COLO668 (cell line): ENCODE measurements around the gene TOM1L2.
A peak's percentile ranks its signal among the peaks of the same experiment; 100 is the strongest.

ENCODE experiments used
- DNase-seq: peaks from one replicate; lab custom pipeline; 2025; ENCODE audit not compliant: unreplicated experiment; lab: John Stamatoyannopoulos, UW

The TOM1L2 gene

DNA sequence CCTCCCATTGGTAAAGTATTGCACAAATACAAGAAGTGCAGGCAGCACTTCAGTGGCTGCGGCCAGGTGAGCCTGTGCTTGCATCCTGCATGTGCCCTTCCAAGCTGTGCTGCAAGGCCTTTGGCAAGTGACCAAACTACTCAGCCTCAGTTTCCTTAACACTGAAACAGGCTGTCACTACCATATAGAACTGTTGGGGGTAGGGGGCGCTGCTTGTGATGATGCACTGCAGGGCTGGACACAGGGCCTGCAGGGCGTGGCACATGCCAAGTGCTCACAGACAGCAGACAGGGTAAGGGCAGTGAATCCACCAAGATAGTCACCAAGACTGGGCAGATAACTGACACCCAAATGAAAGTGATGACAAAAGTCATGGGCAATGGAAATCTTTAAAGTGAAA lies 69.8 kb downstream of the TOM1L2 start:
- DNase-seq: no peak

DNA sequence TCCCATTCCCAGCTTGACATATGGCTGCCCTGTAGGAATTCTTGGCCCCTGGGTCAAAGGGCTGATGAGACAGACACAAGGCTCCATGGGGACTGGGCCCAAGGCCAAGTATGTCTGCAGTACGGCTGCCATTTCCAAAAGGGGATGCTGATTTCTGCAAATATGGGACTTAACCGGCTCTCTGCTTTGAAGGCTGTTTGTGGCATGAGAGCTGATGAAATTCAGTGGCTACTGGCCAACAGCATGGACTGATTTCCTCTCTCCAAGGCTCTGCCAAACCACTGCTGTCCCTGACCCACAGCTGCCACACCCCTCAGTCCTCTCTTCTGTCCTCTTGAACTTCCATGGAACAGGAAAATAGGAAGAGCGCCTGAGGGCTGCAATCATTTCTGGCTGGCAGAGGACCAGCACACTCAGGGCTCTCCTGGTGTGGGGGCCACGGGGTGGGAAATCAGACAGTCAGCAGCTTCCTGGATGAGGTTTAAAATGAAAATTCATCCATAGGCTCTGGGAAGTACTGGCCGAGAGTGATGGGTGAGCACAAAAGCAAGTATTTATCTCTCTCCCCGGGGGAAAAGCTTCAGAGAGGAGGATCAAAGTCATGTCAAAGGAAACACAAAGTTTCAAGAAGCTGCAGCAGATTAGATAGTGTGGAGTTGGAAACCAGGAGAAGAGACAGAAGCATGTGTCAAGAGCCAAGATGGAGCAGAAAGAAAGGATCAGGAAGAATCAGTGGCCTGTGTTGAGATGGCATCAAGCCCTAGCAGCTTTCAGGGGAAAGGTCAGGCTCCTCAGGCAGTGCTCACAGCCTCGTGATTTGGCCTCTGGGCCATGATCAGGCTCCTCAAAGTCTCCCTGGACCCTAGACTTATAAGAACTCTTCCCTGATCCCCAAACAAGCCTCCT lies 71.3 kb downstream of the TOM1L2 start:
- no peak for DNase-seq

DNA sequence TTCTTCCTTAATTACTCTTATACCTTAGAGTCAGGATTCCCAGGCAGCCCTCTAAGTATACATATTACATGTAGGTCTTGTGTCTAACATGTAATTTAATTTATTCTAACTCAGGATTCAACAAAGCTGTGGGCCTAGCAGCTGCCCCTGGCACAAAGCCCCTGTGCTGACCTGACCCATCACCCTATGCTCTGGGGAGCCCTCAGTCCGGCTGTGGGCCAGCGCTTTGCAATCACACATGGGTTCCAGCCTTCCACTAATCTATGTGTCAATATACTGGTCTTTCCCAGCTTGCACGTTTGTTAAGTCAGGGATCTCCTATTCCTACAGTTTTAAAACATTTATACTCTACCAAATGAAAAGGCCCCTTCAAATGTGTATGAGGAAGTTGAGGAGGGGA lies 72.7 kb downstream of the TOM1L2 start:
- DNase-seq: no peak

DNA sequence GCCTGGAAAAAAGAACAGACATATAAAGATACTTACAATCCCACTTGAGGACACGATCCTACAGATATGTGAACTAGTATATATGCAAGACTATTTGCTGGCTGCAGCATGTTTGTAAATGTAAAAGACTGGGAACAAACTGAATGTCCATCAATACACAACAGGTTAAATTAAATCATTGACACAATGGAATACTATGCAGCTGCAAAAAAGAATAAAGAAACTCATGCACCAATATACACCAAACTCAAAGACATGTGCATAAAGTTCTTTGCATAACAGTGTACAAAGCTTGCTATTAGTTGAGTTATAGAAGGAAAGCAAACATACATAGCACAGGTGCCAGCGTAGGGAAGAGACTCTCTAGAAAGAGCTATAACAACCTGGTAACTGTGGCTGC lies 73.5 kb downstream of the TOM1L2 start:
- no peak for DNase-seq

DNA sequence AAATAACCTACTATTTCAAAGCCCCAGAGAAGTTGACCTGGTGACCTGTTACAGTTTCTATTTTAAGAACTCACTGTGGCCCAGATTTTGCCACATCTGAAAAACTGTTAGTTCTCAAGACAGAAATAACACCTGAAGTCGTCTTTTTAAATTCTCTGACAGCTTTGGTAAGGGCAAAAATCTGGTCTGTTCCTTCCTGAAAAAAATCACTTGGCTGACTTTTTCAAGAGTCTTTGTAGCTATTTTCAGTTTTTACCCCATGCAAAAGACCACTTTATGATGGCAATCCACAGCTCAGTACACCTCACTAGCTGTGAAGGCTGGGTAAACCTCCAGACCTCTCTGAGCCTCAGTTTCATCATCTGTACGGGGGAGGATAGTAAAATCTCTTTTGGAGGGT lies 74.8 kb downstream of the TOM1L2 start:
- no peak for DNase-seq

DNA sequence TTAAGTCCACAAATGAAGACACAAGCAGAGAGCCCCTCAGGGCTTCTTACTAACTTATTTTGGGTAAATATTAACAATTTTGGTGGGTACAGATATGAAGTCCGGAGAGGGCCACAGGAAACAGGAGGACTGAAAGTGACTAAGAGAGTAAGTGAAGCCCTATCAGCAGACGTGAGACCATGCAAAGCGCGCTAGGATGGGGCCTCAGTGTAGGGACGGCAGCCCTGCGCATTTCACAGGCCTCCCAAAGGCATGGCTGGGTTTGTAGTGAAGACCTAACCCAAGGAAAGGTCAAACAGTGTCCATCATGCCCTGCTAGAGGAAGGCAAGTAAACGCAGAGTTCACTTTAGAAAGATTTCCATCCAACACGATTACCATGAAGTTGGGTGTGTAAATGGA lies 75.5 kb downstream of the TOM1L2 start:
- DNase-seq: no peak

DNA sequence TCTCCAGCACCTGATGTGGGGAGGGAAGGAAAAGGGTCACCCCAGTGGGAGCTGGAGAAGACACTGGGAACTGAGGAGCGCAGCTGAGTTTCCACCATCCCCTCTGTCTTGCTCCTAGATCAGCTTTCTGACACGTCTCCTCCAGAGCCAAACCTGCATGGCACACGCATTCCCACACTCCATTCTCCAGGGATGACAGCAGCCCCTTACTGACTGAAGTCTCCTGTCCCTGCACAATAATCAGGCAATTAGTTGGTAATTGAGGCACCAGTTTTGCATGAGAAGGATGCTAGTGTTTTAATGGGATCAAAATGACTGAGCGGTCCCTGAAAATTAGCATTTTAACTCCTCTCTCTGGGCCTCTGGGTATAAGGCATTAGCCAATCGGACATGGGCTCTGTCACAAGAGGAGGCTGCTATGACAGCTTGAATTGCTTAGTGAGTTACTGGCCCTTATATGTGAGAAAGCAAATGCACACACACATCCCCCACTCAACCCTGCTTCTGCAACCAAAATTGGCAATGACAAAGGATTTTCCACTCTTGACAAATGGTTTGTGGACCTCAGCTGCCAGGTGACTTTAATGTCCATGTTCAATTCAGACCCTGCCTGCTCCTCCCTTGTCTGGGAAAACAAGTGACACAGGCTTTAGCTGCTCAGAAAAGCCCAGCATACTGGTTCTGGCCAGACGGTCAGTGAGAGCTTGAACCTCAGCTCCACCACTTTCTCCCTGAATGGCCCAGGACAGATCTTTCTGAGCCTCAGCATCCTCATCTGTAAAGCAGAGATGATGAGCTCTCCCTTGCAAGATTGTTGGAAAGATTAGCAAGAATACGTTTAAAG lies 78.2 kb downstream of the TOM1L2 start:
- DNase-seq: no peak

DNA sequence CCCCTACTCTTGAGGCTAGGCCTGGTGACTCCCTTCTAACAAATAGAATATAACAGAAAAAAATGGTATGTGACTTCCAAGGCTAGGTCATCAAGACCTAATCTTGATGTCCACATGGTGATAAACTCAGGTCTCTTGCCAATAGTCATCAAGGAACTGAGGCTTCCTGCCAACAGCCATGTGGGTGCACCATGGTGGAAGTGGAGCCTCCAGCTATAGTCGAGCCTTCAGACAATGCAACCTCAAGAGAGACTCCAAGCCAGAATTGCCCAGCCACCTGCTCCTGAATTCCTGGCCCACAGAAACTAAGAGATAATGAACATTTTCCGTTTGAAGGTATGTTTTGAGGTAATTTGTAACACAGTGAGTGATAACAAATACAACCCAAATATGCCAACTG lies 79.5 kb downstream of the TOM1L2 start:
- no peak for DNase-seq

DNA sequence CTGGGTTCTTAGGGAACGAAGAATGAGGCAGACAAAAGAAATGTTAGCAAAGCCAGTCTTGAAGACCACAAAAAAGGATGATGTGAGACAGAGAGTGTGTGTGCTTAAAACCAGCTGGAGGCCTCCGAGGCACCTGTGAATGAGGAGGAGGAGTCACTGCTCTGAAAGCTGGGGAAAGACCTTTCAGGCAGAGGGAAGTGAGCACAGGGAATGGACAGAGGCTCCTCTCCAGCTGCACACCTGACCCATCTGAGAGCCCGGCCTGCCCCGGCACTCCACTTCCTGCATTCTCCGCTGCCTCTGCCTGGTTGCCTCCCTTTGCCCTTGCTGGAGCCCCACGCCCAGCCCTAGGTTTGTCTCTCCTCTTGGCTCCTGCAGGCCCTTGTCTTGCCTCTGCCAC lies 80.2 kb downstream of the TOM1L2 start:
- DNase-seq: peak; percentile 8

DNA sequence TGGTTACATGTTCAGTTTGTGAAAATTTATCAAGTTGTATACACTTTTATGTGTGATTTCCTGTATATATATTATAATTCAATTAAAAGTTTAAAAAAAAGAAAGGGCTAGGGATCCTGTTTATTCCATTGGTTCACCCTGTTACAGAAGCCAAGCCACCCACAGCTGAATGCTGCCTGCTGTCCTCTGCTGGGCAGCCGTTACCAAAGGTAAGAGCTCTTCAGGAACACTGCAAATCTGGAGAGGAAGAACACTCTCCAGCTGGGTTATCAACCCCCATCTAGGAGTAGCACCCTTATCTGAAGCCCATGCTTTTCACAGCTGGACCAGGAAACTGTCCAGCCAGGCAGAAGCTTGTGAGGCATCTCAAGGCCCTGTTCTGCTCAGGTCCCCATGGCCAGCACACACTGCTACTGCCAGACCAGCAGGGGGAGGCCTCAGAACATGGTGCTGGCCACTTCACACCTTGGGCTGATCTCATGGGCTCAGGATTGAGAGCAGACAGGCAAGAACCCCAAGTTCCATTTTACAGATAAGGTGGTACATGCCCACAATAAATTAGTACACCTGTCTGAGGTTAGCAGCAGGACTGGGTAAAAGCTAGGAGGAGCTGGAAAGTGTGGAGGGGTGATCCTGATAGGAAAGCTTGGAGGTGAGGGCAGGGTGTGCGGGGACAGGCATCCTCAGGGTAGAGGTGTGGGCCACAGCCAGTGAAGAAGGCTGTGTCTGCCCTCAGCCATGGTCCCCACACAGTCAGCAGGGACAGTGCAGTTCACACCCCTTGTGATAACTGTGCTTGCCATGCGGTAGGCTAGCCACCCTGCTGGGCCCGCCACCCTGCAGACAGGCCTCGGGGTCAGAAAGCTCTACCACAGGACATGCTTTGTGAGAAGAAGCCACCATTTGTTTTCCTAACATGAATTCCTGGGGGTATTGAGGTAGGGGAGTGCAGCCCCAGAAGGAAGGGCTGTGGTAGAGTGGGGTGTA lies 81.1 kb downstream of the TOM1L2 start:
- DNase-seq: peak; percentile 48

DNA sequence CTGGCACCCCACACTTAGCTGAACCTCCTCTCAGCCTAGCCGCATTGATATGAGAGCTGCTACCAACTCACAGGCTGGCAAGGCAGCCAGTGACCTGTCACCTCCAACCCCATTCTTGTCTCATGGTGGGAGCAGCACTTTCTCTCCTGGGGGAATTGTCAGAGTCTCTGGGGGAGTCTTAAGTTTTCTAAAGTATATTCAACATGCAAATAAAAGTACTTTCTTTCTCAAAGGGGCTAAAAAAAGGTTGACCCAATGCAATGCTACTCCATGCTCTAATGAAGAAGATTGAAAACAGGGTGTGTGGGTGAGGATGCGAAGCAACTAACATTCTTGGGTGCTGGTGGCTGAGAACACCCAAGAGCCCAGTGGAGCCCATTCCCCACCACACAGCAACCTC lies 82.3 kb downstream of the TOM1L2 start:
- no peak for DNase-seq

DNA sequence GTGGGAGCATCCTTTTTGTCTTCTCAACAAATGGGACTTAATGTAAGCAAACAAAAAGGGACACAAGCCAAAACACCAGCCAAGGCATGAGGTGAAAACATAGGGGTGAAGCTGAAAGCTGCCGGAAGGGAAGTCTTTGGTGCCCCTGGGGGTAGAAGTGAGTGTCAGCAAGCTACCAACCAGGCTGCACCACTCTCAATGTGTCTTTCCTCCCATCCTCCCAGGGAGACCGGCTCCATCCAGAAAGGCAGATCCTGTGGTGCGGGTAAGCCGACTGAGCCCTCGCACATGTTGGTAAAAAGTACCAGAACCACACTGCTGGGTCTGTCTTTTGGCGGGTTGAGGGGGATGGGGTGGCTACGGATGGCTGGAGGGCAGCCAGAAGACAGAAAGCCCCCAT lies 83.4 kb downstream of the TOM1L2 start:
- DNase-seq: no peak

DNA sequence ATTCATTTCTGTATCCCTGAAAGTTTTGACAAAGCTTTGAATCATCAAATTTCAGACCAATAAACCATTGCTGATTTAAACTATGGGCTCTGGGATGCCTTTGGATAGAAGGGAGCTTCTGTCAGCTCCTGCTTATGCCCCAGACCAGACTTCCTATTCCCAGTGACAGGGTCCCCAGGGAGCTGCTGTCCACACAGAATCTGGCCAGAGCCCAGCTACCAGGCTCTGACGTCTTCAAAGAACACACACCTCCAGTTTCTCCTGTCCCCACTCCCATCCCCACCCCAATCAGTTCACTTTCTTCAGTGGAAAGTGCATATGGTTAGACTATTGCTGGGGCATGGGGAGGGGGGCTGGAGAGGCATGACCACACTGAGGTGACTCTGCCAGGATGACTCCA lies 83.8 kb downstream of the TOM1L2 start:
- no peak for DNase-seq

DNA sequence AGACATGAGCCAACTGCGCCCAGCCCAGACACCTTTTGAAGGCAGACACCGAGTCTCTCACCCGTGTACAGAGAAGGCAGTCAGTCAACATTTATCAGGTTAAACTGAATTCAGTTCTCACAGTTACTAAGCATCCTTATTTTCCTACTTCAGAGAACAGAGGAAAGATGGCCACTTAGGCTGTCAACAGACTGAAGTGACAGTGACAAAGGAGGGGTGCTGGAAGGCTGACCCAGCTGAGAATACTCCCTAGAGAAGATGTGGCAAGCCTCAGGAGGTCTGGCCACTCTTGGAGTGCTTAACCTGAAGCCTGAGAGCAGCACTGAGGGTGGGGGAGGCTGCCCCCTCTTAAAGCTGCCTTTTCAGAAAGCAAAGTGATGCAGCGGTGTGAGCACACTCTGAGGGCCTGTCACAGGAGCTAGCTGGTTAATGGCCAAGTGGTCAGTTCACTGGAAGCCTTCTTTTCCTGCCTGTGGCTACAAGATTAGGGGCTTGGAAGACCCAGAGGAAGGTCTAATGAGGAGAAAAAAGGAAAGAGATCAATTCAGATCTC lies 84.4 kb downstream of the TOM1L2 start:
- DNase-seq: no peak

DNA sequence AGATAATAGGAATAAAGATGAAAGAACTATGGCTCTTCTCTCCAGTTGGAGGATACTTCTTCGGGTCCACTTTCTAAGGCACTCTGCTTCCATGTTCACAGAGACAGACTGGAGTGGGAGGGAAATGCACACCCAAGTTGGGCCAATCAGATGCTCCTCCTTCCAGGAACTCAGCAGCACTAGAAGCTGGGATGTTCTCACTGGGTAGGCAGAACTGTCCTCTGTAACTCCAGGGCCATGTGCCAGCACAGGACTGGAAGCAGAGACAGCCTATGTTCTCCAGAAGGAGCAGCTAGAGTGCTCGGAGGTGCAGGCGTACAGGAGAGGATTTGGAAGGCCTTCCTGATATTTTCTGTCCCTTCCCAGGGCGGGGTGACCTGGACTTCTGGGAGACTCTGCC lies 85.5 kb downstream of the TOM1L2 start:
- DNase-seq: no peak

DNA sequence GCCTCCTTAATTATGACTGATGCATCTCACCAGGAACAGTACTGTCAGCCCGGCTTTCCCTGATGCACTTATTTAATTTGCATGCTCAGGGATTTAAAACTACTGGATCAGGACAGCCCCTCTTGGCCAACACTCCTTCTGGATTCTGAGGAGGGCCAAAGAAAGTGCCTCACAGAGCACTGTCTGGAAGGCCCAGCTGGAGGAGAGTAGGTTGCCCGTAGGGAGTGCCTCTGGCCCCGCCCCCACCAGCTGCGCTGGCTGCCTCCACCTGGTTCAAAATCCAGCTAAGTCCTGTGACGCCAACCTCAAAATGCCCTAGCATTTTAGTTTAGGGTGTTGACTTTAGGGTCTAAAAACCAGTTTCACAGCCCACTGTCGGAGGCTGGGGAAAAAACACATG lies 86.0 kb downstream of the TOM1L2 start:
- DNase-seq: no peak

DNA sequence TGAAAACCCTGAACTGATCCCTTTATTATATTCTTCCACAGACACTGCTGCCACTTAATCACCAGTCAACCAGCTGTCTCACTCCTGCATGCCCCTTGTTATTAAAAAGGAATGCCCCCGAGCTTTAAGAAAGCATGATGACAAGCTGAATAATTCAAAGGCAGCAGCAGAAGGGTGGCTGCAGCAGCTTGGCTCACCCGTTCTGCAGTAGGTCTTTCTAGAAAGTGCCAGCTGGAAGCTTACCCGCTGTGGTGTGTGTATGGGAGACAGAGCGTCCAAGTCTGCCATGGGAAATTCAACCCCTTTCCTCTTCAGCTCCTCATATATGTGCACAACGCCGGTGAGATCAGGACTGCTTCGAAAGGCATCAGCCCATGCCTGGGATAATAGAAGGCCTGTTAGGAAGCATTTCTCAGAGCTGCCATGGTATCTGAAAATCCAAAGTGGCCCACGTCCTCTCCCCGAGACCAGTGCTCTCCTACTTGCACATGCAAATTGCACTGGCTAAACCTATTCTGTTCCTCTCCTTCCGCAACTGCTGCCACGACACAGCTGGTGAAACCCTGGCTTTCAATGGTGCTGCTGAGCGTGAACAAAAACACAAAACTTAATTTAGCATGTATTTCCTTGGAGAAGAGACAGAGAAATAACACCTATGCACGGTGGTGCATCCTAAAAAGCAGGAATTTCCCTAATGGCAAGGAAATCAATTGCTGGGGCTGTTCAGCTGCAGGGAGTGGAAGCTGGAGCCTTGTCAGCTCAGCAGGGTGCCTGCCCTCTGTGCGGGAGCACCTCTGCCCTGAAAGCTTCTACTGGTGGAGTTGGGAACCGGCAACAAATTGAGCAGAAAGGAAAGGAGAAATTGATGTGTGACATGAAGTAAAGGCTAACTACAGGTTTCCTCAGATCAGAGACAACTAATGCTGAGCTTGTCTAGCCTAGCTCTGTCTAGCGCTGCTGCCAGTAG lies 87.5 kb downstream of the TOM1L2 start:
- DNase-seq: no peak

DNA sequence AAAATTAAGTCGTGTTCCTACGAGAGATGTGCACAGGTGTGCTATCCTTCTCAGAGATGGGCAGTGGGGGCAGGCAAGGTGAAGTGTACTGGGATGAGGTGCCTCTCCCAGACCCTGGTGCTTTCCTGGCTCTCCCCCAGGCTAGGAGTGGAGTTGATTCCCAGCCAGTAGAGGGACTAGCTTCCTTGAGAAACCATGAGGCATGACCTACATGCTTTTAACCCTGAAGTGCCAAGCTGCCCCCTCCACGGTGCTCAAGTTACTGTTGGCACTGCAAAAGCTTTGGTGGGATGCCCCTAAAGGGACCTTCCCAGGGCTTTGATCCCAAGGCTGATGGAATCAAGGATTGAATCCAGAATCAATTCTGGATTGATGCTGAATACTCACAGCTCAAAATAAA lies 88.4 kb downstream of the TOM1L2 start:
- DNase-seq: no peak

DNA sequence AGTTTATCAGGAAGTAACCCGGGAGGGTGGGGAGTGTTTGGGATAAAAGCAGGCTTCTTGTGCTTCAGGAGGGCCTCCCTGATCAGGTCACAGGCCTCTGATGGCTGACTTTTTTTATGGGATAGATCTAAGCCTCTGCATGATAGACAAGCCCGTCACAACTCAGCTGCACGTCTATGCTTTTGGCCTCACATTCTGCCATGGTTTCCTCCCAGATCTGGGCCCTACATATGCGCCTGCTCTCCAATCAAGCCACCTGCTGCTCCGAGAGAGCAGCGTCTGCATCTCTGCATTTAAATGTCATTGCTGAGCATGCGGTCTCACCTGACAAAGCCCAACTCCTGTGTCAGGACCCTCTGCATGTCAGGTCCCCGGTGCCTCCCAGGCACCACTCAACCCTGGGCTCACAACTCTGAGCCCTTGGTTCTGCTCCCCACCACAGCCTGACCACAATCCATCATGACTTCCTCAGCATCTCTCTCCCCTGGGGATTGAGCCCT lies 90.1 kb downstream of the TOM1L2 start:
- DNase-seq: no peak
